Measurements from ENCODE around the gene F3.
A peak's percentile ranks its signal among the peaks of the same experiment; 100 is the strongest.

DNA sequence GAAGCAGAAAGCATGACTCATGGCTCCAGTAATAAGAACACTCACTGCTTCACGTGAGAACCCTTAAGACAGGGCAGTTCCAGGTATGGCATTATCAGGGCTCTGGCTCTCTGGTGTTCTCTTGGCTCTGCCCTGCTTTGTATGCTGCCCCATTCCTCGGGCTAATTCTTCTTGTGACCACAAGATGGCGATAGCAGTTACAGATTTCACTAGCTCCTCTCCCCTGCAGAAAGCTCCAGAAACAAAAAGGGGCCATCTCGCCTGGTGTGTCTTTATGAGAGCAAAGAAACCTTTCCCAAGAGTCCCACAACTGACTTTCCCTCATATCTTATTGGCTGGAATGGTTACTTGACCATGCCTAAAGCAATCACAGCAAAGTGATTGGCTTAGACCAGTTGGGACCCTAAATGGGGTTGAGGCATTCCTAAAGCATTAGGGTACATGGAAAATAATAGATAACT lies 60.1 kb downstream of the F3 start:
- TF ChIP-seq, protein P1, sequence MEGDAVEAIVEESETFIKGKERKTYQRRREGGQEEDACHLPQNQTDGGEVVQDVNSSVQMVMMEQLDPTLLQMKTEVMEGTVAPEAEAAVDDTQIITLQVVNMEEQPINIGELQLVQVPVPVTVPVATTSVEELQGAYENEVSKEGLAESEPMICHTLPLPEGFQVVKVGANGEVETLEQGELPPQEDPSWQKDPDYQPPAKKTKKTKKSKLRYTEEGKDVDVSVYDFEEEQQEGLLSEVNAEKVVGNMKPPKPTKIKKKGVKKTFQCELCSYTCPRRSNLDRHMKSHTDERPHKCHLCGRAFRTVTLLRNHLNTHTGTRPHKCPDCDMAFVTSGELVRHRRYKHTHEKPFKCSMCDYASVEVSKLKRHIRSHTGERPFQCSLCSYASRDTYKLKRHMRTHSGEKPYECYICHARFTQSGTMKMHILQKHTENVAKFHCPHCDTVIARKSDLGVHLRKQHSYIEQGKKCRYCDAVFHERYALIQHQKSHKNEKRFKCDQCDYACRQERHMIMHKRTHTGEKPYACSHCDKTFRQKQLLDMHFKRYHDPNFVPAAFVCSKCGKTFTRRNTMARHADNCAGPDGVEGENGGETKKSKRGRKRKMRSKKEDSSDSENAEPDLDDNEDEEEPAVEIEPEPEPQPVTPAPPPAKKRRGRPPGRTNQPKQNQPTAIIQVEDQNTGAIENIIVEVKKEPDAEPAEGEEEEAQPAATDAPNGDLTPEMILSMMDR (IDR thresholded peaks at IDR 0.05), result peak; percentile 89
- no peak for TF ChIP-seq EZH2 (IDR thresholded peaks at IDR 0.05)

All from neural progenitor cell (in vitro differentiated cells).